Breast epithelium (tissue), 4 donors: ENCODE measurements around the gene MLX. TPM values are rescaled to one million over a fixed set of nuclear protein-coding genes. Genes with fewer than 3 reads are reported as not detected.
"Not testable (repeated sequence)": the region's sequence is repeated elsewhere in the genome, so short reads cannot be mapped to it uniquely, and the experiment has no call there.

ENCODE experiments used
- DNase-seq, 2 donors: peaks; one replicate each; pipeline ENCODE4 v3.0.0-alpha.2; 2019; ENCODE audit warnings: low spot score in 2 of 2
- H3K27ac ChIP-seq, 2 donors: fragments of 200-600 bp; sonication (generic) in 1 of 2; one replicate each; pipeline ENCODE4 v1.5.1; 2016 to 2019; ENCODE audit warnings: mild to moderate bottlenecking in 1 of 2
- H3K27me3 ChIP-seq, 2 donors: fragments of 200-600 bp; sonication (generic) in 1 of 2; one replicate each; pipeline versions ENCODE4 v1.5.1 to v1.6.0; 2017 to 2019; ENCODE audit warnings: control low read depth in 1 of 2, mild to moderate bottlenecking in 1 of 2
- H3K36me3 ChIP-seq: fragments of 200-600 bp; one replicate; pipeline ENCODE4 v1.5.1; 2019
- H3K4me1 ChIP-seq, 2 donors: fragments of 200-600 bp; sonication (generic); one replicate each; pipeline ENCODE4 v1.5.1; 2016 to 2019; ENCODE audit warnings: control low read depth in 1 of 2
- H3K4me3 ChIP-seq, 3 donors: fragments of 200-600 bp; sonication (generic); 1 replicate in 2 of 3; 2 replicates in 1 of 3; pipeline ENCODE4 v1.5.1; 2016 to 2019; ENCODE audit warnings: mild to moderate bottlenecking in 3 of 3, moderate library complexity in 2 of 3
- H3K9me3 ChIP-seq, 2 donors: fragments of 200-600 bp; sonication (generic) in 1 of 2; one replicate each; pipeline ENCODE4 v1.5.1; 2016 to 2019; ENCODE audit warnings: control low read depth in 1 of 2
- CTCF ChIP-seq, 3 donors: fragments of 450-650 bp; IDR thresholded peaks; one replicate each; pipeline ENCODE4 v1.5.1; 2016 to 2017; ENCODE audit warnings: antibody characterized with exemption in 3 of 3, mild to moderate bottlenecking in 3 of 3, moderate library complexity in 3 of 3
- POLR2A ChIP-seq: fragments of 450-650 bp; IDR thresholded peaks from one replicate; pipeline ENCODE4 v1.6.1; 2016; ENCODE audit warnings: antibody characterized with exemption, mild to moderate bottlenecking, moderate library complexity
- POLR2AphosphoS5 ChIP-seq, 3 donors: sonication (generic); formaldehyde crosslinking; IDR thresholded peaks; one replicate each; pipeline ENCODE4 v1.6.1; 2017; ENCODE audit warnings: antibody characterized with exemption in 3 of 3
- intact Hi-C: fragments of 100-400 bp; cut with DNase I; formaldehyde crosslinking; loops from one replicate; pipeline ENCODE4 v1.15.1; 2023; ENCODE audit warnings: low total_unique reads
- total RNA-seq, 3 donors: library from RNA; depleted of rRNA; stranded (reverse); fragments of >200 nt; gene quantifications; one replicate each; pipeline ENCODE4 v1.1.0, GENCODE V29; 2016

The MLX gene
- total RNA-seq, 3 donors from 2014 or later = 27.2 to 49.8 (median 39.4) TPM

- DNase-seq = no peak
- Histone ChIP-seq H3K27ac (peak overlapping the region; percentile 92 to 94), H3K36me3 (no peaks in the 10 kb centered on the region), H3K9me3 (no peaks in the 10 kb centered on the region), H3K4me3 (peak overlapping the region; percentile 71 to 92 (median 83)), H3K27me3 (no peaks in the 10 kb centered on the region), H3K4me1 (peaks cover 0 to 6% of the 10 kb centered on the region in 2 donors)
- intact Hi-C loops = loop anchor here (1.0 kb wide), 1 partner anchor 12 kb away; no protein-coding TSS in a partner anchor
- TF ChIP-seq POLR2A = no peak
- TF ChIP-seq POLR2AphosphoS5 (IDR thresholded peaks at IDR 0.05) = no peak
- no peak for TF ChIP-seq CTCF (IDR thresholded peaks at IDR 0.05)
Measured at GRCh38 chr17:42608305-42609181, 41.6 kb downstream of the MLX start.

GRCh38 chr17:42609182-42609813 lies 42.4 kb downstream of the MLX start, which contains the start of the genes RETREG3 and TUBG1:
TSS of gene RETREG3 (minus strand) at chr17:42609374. CDS start at chr17:42609324, 50 bp downstream.
TSS of gene TUBG1 (plus strand) at chr17:42609683. CDS start at chr17:42609738, 55 bp downstream.
- peak within 1 kb of the TSS; percentile 92 to 94 for H3K27ac ChIP-seq
- TF ChIP-seq CTCF (IDR thresholded peaks at IDR 0.05) (peak; percentile 17 to 63 (median 58)), POLR2AphosphoS5 (IDR thresholded peaks at IDR 0.05) (peak; percentile 66 to 93 (median 92)), POLR2A (peak; percentile 90)
- H3K27me3 ChIP-seq = no peaks in the 10 kb centered on the region
- peak within 1 kb of the TSS; percentile 71 to 92 (median 83) for H3K4me3 ChIP-seq
- H3K9me3 ChIP-seq = no peaks in the 10 kb centered on the region
- DNase-seq = peak; percentile 97 to 98
- intact Hi-C loops = loop anchor here (1.0 kb wide), 1 partner anchor 13 kb away; no protein-coding TSS in a partner anchor
- peaks cover 0 to 6% of the 10 kb centered on the region in 2 donors for H3K4me1 ChIP-seq
- H3K36me3 ChIP-seq = no peaks in the 10 kb centered on the region

GRCh38 chr17:42609814-42610801 lies 43.2 kb downstream of the MLX start:
- H3K36me3 ChIP-seq, H3K27me3 ChIP-seq, H3K4me1 ChIP-seq, H3K9me3 ChIP-seq: not testable (repeated sequence)
- DNase-seq = peak in 1 of 2 donors; percentile 24
- intact Hi-C loops = loop anchor here (1.0 kb wide), 1 partner anchor 14 kb away; no protein-coding TSS in a partner anchor
- Histone ChIP-seq H3K27ac (peak overlapping the region; percentile 92 to 94), H3K4me3 (peak overlapping the region; percentile 71 to 92 (median 83))

GRCh38 chr17:42612013-42612412 lies 45.1 kb downstream of the MLX start:
- Histone ChIP-seq H3K4me1 (peaks cover 0 to 2% of the 10 kb centered on the region in 2 donors), H3K27ac (no peak overlapping the region), H3K4me3 (no peak overlapping the region), H3K9me3 (no peaks in the 10 kb centered on the region), H3K27me3 (no peaks in the 10 kb centered on the region), H3K36me3 (no peaks in the 10 kb centered on the region)
- intact Hi-C loops = no loop called here
- TF ChIP-seq POLR2AphosphoS5 (IDR thresholded peaks at IDR 0.05) (no peak), POLR2A (no peak), CTCF (IDR thresholded peaks at IDR 0.05) (no peak)
- no peak for DNase-seq
